Measurements from ENCODE around the gene SLC31A1.

SLC31A1 gene

GRCh38 chr9:113245894-113246293 lies 24.6 kb downstream of the SLC31A1 start:
- no peak for TF ChIP-seq POLR2AphosphoS5 (IDR thresholded peaks at IDR 0.05; ENCODE audit: low read depth, low read length)

GRCh38 chr9:113246928-113247327 lies 25.6 kb downstream of the SLC31A1 start:
- no peak for TF ChIP-seq TAF1 (IDR thresholded peaks at IDR 0.05; ENCODE audit: borderline replicate concordance, insufficient read depth, low read length)
- TF ChIP-seq FOXP2 (optimal IDR thresholded peaks at IDR 0.05; ENCODE audit: borderline replicate concordance, extremely low read depth, extremely low read length, insufficient read depth) = no peak
- TF ChIP-seq POLR2AphosphoS5 (IDR thresholded peaks at IDR 0.05; ENCODE audit: low read depth, low read length) = no peak
- TF ChIP-seq, protein P1, sequence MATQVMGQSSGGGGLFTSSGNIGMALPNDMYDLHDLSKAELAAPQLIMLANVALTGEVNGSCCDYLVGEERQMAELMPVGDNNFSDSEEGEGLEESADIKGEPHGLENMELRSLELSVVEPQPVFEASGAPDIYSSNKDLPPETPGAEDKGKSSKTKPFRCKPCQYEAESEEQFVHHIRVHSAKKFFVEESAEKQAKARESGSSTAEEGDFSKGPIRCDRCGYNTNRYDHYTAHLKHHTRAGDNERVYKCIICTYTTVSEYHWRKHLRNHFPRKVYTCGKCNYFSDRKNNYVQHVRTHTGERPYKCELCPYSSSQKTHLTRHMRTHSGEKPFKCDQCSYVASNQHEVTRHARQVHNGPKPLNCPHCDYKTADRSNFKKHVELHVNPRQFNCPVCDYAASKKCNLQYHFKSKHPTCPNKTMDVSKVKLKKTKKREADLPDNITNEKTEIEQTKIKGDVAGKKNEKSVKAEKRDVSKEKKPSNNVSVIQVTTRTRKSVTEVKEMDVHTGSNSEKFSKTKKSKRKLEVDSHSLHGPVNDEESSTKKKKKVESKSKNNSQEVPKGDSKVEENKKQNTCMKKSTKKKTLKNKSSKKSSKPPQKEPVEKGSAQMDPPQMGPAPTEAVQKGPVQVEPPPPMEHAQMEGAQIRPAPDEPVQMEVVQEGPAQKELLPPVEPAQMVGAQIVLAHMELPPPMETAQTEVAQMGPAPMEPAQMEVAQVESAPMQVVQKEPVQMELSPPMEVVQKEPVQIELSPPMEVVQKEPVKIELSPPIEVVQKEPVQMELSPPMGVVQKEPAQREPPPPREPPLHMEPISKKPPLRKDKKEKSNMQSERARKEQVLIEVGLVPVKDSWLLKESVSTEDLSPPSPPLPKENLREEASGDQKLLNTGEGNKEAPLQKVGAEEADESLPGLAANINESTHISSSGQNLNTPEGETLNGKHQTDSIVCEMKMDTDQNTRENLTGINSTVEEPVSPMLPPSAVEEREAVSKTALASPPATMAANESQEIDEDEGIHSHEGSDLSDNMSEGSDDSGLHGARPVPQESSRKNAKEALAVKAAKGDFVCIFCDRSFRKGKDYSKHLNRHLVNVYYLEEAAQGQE (IDR thresholded peaks at IDR 0.05; ENCODE audit: insufficient read depth in 1 of 2, low read depth in 2 of 2, low read length in 2 of 2) = no peak
- no peak for TF ChIP-seq SIN3A (IDR thresholded peaks at IDR 0.05; ENCODE audit: borderline replicate concordance, insufficient read depth, low read length)

- TF ChIP-seq FOXP2 (optimal IDR thresholded peaks at IDR 0.05; ENCODE audit: borderline replicate concordance, extremely low read depth, extremely low read length, insufficient read depth) (no peak), SIN3A (IDR thresholded peaks at IDR 0.05; ENCODE audit: borderline replicate concordance, insufficient read depth, low read length) (no peak), POLR2AphosphoS5 (IDR thresholded peaks at IDR 0.05; ENCODE audit: low read depth, low read length) (no peak), TAF1 (IDR thresholded peaks at IDR 0.05; ENCODE audit: borderline replicate concordance, insufficient read depth, low read length) (no peak)
- TF ChIP-seq, protein P1 (IDR thresholded peaks at IDR 0.05; ENCODE audit: insufficient read depth in 1 of 2, low read depth in 2 of 2, low read length in 2 of 2) = no peak
These were observed 26.3 kb downstream of the SLC31A1 start for GRCh38 chr9:113247640-113248039.

GRCh38 chr9:113250807-113251206 lies 29.5 kb downstream of the SLC31A1 start:
- TF ChIP-seq, protein P1 (IDR thresholded peaks at IDR 0.05; ENCODE audit: insufficient read depth in 1 of 2, low read depth in 2 of 2, low read length in 2 of 2) = no peak
- no peak for TF ChIP-seq POLR2AphosphoS5 (IDR thresholded peaks at IDR 0.05; ENCODE audit: low read depth, low read length)
- no peak for TF ChIP-seq FOXP2 (optimal IDR thresholded peaks at IDR 0.05; ENCODE audit: borderline replicate concordance, extremely low read depth, extremely low read length, insufficient read depth)
- TF ChIP-seq SIN3A (IDR thresholded peaks at IDR 0.05; ENCODE audit: borderline replicate concordance, insufficient read depth, low read length) = no peak
- TF ChIP-seq TAF1 (IDR thresholded peaks at IDR 0.05; ENCODE audit: borderline replicate concordance, insufficient read depth, low read length) = no peak

DNA sequence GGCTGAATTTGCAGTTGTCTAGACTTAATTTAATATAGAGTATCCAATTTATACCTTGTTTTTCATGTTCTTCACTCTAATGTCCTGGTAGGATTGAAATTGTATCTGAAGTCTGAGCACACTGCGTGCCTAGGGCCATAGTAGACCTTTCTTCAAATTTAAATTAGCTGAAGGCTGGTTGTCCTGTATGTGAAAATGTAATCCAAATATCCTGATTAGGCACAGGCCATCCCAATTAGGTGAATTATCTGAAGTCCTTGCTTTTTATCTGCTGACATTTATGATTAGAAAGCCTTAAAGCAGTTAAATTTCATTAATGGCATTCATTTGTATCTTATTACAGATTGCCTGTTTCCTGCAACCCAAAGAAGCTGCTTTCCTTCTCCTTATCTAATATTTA lies 33.6 kb downstream of the SLC31A1 start:
- TF ChIP-seq FOXP2 (optimal IDR thresholded peaks at IDR 0.05; ENCODE audit: borderline replicate concordance, extremely low read depth, extremely low read length, insufficient read depth) (no peak), TAF1 (IDR thresholded peaks at IDR 0.05; ENCODE audit: borderline replicate concordance, insufficient read depth, low read length) (no peak), SIN3A (IDR thresholded peaks at IDR 0.05; ENCODE audit: borderline replicate concordance, insufficient read depth, low read length) (no peak), POLR2AphosphoS5 (IDR thresholded peaks at IDR 0.05; ENCODE audit: low read depth, low read length) (no peak)
- TF ChIP-seq, protein P1 (IDR thresholded peaks at IDR 0.05; ENCODE audit: insufficient read depth in 1 of 2, low read depth in 2 of 2, low read length in 2 of 2) = no peak
